NCI-H748 treated with DMSO at 0.1 percent for 48 hours (cell line): Measurements from ENCODE around the gene SMIM29.
"Not testable (repeated sequence)": the region's sequence is repeated elsewhere in the genome, so short reads cannot be mapped to it uniquely, and the experiment has no call there.

ENCODE experiments used
- DNase-seq: peaks from one replicate; lab custom pipeline; 2025; lab: John Stamatoyannopoulos, UW

SMIM29 gene

DNA sequence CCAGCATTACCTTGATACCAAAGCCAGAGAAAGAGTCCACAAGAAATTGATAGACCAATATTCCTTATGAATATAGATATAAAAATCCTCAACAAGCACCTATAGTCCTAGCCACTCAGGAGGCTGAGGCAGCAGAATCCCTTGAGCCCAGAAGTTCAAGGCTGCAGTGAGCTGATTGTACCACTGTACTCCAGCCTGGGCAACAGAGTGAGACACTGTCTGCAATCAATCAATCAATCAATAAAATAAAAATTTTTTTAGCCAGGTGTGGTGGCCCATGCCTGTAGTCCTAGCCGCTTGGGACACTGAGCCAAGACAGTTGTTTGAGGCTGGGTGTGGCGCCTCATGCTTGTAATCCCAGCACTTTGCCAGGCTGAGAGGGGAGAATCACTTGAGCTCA is 18.9 kb upstream of the SMIM29 start:
- no peak for DNase-seq

DNA sequence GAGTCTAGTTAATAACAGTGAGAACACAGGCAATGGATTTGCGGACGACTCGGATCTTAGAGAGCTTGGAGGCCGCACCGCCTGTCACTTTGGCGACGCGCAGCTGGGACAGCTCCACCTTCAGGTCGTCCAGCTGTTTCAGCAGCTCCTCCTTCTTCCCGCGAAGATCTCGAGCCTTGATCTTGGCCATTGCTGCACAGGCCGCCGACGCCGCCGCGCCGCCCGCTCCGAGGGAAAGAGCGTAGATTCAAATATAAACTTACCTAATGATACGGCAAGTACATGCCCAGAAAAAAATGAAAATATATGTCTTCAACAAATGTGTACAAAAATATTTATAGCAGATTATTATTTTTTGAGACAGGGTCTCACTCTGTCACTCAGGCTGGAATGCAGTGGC is 14.7 kb upstream of the SMIM29 start:
- not testable (repeated sequence) for DNase-seq

DNA sequence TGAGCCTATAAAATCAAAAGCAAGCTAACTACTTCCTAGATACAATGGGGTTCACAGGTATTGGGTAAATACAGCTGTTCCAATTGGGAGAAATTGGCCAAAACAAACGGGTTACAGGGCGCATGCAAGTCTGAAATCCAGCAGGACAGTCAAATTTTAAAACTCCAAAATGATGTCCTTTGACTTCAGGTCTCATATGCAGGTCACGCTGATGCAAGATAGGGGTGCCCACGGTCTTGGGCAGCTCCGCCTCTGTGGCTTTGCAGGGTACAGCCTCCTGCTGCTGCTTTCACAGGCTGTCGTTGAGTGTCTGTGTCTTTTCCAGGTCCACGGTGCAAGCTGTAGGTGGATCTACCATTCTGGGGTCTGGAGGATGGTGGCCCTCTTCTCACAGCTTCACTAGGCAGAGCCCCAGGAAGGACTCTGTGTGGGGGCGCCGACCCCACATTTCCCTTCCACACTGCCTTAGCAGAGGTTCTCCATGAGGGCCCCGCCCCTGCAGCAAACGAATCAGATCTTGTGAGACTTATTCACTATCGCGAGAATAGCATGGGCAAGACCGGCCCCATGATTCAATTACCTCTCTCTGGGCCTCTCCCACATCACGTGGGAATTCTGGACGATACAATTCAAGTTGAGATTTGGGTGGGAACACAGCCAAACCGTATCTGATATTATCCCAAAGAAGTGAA is 11.9 kb upstream of the SMIM29 start:
- no peak for DNase-seq

DNA sequence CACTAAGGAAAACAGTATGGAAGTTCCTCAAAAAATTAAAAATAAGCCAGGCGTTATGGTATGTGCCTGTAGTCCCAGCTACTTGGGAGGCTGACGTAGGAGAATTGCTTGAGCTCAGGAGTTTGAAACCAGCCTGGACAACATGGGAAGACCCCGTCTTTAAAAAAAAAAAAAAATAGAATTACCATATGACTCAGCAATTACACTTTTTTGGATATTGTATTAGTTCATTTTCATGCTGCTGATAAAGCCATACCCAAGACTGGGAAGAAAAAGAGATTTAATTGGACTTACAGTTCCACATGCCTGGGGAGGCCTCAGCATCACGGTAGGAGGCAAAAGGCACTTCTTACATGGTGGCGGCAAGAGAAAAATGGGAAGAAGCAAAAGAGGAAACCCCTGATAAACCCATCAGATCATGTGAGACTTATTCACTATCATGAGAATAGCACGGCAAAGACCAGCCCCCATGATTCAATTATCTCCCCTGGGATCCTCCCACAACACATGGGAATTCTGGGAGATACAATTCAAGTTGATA is 10.8 kb upstream of the SMIM29 start:
- DNase-seq = no peak

DNA sequence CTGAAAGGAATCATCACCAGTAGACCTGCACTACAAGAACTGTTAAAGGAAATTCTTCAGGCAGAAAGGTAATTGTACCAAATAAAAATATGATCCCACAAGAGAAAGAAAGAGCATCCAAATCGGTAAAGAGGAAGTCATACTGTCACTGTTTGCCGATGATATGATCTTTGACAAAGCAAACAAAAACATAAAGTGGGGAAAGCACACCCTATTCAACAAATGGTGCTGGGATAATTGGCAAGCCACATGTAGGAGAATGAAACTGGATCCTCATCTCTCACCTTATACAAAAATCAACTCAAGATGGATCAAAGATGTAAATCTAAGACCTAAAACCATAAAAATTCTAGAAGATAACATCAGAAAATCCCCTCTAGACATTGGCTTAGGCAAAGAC is 3.6 kb upstream of the SMIM29 start:
- peak; percentile 61 for DNase-seq

DNA sequence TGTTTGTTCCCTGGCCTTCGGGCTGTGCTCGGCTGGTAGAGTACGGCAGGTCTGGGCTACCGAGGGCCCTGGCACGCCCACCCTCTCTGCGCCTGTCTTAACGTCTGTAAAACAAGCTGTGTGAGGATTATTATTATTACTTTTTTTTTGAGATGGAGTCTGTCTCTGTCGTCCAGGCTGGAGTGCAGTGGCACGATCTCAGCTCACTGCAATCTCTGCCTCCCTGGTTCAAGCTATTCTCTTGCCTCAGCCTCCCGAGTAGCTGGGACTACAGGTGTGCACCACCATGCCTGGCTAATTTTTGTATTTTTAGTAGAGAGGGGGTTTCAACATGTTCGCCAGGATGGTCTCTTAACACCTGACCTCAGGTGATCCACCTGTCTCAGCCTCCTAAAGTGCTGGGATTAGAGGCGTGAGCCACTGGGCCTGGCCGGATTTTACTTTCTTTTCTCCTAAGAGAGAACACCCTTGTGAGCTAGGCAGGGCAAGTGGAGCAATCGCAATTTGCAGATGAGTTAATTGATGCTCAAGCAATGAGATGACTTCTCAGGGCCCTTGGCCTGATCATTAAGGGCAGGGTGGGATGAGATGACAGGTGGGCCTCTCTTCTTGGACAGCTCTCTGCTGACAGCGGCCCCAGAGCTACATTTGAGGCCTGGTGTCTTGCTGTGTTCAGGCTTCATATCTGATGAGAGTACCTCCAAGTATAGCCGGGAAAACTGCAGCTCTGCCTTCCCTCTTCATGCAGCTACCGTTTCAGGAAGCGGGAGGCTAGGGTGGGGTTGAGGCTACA is 859 bp upstream of the SMIM29 start:
- no peak for DNase-seq

DNA sequence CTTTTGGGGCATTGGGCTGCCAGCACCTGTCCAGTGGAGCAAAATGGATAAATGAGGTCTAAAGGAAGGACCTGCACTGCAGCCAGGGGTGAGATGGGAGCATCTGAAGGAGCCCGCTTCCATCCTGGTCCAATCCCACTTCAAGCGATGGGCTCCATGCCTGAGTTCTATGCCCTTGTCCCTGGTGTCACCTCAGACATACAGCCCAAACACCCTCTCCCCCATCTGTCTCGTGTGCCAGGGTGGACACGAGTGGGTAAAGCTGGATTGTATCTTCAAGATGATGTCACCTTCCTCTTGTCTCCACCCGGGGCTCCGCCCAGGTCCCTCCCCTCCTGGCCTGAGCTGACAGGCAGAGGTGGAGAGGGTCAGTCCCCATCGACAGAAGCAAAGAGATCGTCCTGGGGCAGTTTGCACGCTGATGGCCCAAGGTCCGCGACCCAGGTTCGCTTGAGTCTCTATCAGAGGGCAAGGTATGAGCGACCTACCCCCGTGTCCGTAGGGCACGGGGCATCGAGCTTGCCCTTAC is 544 bp downstream of the SMIM29 start:
- no peak for DNase-seq

DNA sequence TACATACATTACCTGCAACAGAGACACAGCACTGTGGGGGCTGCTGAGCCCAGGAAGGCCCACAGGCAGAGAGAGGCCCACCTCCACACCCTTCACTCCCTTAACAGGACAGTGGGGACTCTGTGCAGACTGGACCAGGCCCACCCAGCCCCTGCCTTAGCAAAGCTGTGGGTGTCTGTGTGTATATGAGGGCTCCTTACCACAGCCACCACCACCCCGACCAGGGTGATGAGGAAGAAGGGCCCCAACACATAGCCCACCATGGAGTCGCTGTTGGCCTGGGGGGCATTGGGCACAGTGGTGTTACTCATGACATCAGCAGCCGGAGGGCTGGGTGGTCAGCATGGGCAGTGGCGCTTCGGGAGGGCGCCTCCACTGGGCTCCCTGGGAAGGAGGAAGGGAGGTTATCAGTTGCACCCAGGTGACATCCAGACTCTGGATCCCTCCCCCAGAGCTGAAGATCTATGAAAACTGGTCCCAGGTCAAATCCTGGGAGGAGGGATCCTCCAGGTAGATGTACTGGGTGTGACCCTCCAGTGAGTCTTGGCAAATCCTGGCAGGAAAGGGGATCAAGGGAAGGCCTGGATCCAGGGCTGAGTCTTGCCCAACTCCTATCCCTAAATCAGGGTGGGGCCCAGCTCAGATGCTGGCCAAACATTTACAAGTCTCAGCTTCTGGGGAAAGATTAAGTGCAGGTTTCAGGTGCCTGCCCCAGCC is 1.2 kb downstream of the SMIM29 start:
- DNase-seq = no peak

DNA sequence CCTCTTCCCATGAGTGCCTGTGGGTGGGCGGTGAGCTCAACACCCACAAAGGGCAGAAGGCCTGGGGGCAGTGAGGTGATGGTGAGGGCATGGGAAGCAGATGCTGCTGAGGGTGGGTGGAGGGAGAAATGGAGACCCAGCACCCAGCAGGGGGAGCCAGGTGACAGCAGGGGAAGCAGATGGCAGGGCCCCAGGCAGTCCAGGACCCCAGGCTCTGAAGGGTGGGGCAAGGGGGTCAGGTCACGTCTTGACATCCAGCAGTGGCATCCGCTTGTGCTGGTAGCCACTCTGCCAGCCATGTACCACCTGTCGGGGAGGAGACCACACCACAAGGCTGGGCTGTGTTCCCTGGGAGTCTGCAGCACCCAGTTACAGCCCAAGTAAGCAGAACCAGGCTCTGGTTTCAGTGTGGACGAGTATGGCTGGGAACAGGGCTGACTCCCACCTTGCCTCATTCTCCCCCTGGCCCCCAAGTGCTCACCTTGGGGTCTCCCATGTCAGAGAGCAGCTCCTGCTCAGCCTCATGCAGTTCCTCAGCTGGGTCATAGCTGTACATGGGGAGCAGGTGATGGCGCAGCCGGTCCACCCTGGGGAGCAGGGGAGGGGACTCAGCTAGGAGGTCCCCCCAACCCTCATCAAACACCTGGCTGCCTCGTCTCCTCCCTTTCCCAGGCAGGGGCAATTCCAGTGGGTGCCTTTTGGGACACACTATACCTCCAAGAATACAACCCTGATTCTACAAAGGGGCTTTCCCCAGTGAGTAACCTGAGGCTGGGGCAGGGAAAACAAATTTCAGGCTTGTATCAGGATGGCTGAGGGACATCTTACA is 2.0 kb downstream of the SMIM29 start:
- DNase-seq = no peak

DNA sequence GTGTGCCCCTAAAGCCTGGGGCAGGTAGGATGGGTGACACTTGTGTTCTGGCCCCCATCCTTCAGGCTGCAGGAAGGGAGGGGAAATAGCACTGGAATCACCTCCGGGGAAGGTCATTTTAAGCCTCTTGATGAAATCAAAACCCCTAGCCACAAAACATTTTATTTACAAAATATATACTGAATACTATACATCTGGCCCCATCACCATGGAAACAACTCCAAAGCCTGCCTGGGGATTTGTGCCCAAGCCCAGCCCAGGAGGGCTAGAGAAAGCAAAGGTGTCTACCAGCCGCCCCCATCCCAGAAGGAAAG is 2.6 kb downstream of the SMIM29 start:
- DNase-seq = no peak

DNA sequence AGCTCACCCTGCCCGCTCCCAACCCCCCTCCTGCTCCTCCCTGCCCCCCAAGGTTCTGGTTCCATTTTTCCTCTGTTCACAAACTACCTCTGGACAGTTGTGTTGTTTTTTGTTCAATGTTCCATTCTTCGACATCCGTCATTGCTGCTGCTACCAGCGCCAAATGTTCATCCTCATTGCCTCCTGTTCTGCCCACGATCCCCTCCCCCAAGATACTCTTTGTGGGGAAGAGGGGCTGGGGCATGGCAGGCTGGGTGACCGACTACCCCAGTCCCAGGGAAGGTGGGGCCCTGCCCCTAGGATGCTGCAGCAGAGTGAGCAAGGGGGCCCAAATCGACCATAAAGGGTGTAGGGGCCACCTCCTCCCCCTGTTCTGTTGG is 3.1 kb downstream of the SMIM29 start:
- DNase-seq = not testable (repeated sequence)

DNA sequence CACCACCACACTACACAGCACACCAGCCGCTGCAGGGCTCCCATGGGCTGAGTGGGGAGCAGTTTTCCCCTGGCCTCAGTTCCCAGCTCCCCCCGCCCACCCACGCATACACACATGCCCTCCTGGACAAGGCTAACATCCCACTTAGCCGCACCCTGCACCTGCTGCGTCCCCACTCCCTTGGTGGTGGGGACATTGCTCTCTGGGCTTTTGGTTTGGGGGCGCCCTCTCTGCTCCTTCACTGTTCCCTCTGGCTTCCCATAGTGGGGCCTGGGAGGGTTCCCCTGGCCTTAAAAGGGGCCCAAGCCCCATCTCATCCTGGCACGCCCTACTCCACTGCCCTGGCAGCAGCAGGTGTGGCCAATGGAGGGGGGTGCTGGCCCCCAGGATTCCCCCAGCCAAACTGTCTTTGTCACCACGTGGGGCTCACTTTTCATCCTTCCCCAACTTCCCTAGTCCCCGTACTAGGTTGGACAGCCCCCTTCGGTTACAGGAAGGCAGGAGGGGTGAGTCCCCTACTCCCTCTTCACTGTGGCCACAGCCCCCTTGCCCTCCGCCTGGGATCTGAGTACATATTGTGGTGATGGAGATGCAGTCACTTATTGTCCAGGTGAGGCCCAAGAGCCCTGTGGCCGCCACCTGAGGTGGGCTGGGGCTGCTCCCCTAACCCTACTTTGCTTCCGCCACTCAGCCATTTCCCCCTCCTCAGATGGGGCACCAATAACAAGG is 3.6 kb downstream of the SMIM29 start:
- not testable (repeated sequence) for DNase-seq

DNA sequence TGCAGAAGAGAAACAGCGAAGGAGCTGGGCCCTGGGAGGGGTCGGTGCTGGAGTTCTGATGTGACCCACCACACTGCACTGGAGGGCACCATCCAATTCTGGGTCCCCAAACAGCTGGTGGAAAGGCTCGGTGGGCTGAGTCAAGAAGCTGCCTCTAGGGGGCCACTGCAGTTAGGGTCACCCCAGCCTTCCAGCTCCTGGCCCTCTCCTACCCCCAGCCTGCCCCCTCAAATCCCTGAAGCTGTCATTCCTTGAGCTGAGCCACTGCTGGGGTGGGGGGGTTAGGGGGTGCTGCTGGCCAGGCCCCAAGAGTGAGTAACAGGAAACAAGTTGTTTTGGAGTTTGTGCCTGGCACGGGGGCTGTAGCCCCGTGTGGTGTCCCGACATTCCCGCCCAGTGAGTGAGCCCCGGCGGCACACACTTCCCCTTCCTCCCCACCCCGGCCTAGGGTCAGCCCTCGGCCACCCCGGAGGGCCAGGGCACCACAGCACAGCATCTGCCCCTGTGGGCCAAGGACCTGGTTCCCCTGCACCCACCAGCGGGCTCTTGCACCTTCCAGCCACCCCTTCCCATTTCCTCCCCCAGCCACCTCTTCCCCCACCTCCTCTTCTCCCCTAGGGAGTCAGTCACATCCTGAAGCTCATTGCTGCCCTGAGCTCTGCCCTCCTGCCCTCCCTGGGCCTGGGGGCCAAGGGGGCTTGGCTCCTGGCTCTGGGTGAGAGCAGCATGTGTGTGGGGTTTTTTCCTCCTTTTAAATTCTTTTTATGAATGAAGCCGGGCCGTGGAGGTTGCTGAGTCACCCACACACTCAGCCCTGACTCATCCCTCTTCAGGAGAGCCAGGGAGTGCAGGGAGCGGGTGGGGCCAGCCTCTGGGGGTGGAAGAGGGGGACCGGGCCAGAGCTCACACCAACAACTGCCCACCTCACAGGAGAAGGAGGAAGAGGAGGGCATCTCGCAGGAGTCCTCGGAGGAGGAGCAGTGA is 4.6 kb downstream of the SMIM29 start:
- no peak for DNase-seq

DNA sequence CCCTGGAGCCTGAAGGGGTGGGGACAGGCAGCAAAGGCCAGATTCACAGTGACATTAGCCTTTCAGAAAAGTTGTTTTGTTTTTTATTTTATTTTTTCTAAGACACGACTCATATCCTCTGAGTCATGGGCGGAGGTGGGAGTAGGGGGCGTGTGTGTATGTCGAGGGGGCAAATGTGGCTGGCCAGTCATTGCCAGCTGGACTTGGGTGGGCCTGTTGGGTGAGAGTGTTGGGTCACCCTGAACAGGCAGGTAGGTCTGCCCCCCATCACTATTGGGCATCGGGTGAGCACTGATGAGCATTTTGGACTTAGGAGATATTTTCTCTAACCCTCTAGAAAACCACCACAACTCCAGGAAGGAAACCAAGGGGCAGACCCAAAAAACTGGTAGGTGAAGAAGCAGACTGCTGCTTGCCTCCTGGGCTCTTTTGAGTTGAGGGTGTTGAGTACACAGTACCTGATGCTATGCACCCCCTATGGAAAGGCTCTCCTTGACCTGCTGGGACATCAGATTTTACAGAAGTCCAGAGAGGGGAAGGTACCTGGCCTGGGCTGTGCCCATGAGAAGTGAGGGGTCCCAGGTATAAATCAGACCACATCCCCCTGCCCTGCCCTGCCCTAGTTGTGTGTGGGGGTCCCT is 5.6 kb downstream of the SMIM29 start:
- DNase-seq = no peak

DNA sequence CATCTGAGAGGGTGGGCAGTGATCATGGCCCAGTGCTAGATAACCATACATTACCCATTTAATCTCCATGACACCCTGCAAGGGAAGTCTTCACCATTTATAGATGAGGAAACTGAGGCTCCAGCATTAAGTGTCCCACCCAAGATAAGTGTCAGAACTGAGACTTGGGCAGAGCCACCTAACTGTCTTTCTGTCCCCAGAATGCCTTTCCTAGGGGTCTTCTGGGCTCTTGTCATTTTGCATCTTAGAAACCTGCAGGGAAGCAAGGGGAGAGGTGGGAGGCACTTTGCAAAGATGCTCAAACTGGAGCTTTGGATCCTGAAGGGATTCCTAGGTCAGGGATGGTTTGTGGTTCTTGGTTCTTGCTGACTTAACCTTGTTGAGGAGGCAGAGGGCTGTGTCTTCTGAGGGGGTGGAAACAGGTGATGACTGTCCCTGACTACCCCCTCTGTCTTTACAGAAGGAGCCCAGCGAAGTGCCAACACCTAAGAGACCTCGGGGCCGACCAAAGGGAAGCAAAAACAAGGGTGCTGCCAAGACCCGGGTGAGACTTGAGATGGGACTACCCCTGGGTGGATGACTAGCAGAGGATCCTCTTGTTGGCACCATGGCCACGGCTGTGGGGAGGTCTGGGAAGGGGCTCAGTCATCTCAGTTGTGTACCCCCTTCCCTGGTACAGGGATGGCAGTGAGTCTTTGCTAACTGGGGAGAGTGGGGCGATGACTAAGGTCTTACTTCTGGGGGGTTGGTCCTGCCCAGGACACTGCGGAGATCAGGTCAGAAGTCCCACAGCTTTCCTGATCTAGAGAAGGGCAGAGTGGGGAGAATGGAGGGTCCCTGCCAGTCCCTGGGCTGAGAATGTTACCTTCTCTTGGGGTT is 6.3 kb downstream of the SMIM29 start:
- no peak for DNase-seq

DNA sequence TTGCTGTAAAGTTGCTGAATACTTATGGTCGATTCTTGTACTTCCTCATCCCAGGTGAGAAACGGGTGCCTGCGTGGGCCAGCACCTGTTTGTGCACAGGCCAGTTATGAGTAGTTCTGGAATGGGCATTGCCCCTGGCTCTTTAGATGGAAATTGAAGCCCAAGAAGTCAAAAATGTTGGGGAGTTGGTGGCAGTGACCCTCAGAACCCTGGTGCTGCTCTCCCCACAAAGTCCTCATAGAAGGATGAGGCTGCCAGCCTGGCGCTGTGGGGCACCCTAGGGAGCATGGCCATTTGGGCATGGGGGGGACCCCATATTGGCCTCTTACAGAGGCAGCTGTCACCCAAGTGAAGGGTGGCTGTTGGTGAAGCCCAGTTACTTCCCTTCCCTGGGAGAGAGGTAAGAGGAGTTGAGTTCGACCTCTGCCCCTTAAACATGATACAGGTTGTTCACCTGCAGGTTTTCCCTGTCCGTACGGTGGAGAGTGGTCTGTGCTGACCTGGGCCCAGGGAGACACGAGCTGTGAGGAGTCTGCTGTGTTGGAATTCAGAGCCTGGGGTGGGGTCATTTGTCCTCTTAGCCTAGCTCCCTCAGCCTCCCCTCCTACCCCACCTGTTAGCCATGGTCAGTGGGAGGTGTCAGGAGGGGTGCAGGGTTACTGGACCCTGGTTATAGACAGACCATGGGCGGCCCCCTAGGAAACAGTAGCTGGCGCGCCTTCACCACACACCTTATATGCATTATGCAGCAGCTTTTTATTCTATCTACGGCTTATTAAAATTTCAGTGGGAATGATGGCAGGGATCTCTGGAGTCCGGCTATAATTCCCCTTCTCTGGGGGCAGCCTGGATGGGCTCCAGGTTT is 7.2 kb downstream of the SMIM29 start:
- DNase-seq = no peak
